GM21619 (cell line): Measurements from ENCODE around the gene CDK4.
"Not testable (repeated sequence)": the region's sequence is repeated elsewhere in the genome, so short reads cannot be mapped to it uniquely, and the experiment has no call there.

ENCODE experiments used
- ATAC-seq: cut with Tn5 transposase; IDR thresholded peaks from one replicate; pipeline ENCODE4 v1.9.1; 2021; ENCODE audit not compliant: unreplicated experiment

Gene CDK4

DNA sequence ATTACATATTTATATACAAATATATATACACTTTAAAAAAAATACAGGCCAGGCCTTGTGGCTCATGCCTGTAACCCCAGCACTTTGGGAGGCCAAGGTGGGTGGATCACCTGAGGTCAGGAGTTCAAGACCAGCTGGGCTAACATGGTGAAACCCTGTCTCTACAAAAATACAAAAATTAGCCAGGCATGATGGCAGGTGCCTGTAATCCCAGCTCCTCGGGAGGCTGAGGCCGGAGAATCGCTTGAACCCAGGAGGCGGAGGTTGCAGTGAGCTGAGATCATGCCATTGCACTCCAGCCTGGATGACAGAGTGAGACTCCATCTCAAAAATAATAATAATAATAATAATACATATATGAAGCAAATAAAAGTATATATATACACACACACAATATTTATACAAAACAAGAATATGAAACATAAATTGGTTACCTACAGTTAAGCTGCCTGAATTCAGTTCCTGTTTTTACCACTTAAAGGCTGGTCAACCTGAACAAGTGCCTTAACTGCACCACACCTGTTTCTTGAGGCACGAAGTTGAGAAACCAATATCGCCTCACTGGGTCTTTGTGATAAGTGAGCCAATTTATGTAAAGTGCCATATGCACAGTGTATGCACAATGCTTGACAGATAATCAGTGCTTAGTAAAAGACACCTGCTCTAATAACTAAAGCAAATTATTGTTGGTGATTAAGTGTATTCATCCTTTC, 36.9 kb downstream of the CDK4 start:
- not testable (repeated sequence) for ATAC-seq

DNA sequence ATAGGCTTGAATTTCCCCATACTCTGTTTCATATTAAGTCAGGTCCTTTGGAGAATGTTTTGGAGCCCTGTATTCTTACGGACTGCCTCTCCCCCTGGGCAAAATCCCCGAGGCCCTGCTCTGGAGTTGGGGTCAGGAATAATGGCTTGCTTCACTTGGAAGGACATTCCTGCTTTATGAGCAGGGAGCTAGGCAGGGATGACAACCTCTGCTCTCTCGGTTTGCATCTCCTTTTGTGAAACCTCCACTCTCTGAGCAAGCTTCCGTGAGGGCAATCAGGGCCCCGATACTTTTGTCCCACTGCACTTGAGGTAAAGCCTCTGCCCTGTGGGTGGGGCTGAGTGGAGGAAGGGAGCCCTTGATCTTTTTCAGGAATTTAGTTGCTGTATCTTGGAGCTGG, 38.9 kb downstream of the CDK4 start:
- ATAC-seq, result no peak

DNA sequence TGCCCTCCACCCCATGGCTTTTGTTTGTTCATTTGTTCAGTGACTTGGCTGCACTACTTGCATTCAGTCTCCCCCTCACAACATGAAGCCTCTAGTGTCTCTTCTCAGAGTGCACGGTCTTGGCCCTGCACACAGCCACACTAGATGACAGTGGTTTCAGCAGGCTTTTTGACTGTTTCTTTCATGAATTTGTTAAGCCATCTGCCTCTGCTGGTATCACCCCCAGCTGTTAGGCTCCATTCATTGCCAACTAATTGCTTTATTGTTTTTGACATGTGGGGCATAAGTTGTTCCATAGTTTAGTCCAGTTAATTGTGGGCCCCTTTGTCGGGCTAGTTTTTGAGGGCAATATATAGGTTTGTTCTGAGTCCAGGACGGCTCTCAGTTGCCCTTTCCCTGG, 39.4 kb downstream of the CDK4 start:
- no peak for ATAC-seq

DNA sequence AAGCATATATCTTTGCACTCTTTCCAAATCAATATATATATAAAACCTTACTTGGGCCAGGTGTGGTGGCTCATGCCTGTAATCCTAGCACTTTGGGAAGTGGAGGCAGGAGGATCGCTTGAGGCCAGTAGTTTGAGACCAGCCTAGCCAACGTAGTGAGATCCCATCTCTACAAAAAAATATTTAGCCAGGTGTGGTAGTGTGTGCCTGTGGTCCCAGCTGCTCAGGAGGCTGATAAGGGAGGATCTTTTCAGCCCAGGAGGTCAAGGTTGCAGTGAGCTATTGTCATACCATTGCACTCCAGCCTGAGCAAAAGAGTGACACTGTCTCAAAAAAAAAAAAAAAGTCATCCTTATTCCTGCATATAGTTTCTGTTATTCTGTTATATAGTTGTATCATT, 43.8 kb downstream of the CDK4 start:
- no peak for ATAC-seq

DNA sequence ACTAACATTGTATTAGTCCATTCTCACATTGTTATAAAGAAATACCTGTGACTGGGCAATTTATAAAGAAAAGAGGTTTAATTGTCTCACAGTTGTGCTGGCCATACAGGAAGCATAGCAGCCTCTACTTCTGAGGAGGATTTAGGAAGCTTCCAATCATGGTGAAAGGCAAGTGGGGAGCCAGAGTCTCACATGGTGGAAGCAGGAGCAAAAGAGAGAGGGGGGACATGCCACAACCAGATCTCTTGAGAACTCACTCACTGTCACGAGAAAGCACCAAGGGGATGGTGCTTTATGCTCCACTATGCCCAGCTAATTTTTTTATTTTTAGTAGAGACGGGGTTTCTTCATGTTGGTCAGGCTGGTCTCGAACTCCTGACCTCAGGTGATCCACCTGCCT, 44.9 kb downstream of the CDK4 start:
- no peak for ATAC-seq

DNA sequence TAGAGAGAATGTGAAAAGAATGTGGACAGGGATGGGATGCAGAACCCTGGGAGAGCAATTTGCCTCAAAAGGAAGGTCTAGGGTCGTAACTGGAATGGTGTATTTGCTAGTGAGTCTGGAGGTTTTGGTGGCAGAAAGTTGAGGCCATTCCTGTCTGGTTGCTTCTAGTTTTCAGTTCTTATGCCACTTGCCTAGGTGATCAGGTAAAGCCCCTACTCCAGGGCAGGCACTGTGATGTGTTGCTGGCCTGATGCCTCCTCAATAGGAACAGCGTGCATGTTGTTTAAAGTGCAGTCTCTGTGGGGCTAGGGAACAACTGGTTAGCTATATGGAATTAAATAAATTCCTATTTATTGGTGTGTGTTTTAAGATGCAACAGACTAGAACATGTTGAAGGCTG, 51.8 kb downstream of the CDK4 start:
- ATAC-seq, result no peak

DNA sequence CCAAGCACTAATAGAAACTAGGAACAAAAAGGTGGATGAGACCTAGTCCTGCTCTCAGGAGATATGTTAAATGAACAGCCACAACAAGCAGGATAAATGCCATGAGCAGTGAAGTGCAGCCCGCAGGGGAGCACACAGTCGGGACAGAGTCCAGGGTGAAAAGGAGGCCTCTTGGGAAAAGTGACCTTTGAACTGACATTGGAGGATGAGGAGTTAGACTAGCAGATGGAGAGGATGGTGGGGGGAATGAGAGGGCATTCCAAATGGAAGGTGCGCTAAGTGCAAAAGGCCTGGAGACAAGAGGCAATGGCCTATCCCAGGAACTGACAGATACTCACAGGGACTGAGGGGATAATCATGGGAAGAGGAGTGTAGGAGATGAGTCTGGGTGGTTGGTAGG, 53.7 kb downstream of the CDK4 start:
- no peak for ATAC-seq
